Upper lobe of left lung (tissue), 4 donors: ENCODE results near the gene SLAMF9.

Experiments
- CTCF ChIP-seq, 6 experiments: fragments of 450-650 bp in 4 of 6; fragments of 200-600 bp in 2 of 6; sonication (generic) in 2 of 6; IDR thresholded peaks; one replicate each; pipeline ENCODE4 v1.5.1; 2016 to 2019; ENCODE audit warnings: antibody characterized with exemption in 6 of 6
- POLR2A ChIP-seq, 4 donors: fragments of 450-650 bp; IDR thresholded peaks; one replicate each; pipeline ENCODE4 v1.5.1; 2016 to 2017; ENCODE audit warnings: antibody characterized with exemption in 4 of 4, mild to moderate bottlenecking in 2 of 4

GRCh38 chr1:159992161-159992560 lies 38.1 kb upstream of the SLAMF9 start:
- no peak for TF ChIP-seq POLR2A (IDR thresholded peaks at IDR 0.05)
- TF ChIP-seq CTCF (IDR thresholded peaks at IDR 0.05) = no peak
